H1 (cell line): Measurements from ENCODE around the gene COL26A1. TPM values are rescaled to one million over a fixed set of nuclear protein-coding genes. Genes with fewer than 3 reads are reported as not detected.

ENCODE experiments used
- CBX8 ChIP-seq: fragments of 300-800, 300-1000 bp; sonication (generic); IDR thresholded peaks from 2 replicates; pipeline ENCODE4 v1.7.1; 2016; ENCODE audit warnings: low read depth, low read length, borderline replicate concordance
- POLR2A ChIP-seq, 2 experiments: IDR thresholded peaks; 1 replicate in 1 of 2; 2 replicates in 1 of 2; pipeline ENCODE4 v1.6.1; 2011; ENCODE audit warnings: low read depth in 2 of 2, low read length in 2 of 2, mild to moderate bottlenecking in 2 of 2; ENCODE audit errors: control extremely low read depth in 1 of 2
- SIN3A ChIP-seq, 2 experiments: IDR thresholded peaks in 1 of 2; conservative IDR thresholded peaks in 1 of 2; 2 replicates each; pipeline ENCODE4 v1.6.1; 2011 to 2012; ENCODE audit warnings: low read length in 2 of 2, improper control_type of control experiment in 1 of 2, low read depth in 1 of 2, mild to moderate bottlenecking in 1 of 2
- SUZ12 ChIP-seq: fragments of 200-600 bp; sonication (generic); IDR thresholded peaks from 2 replicates; pipeline ENCODE4 v1.6.1; 2012; ENCODE audit warnings: mild to moderate bottlenecking, inconsistent platforms, low read length, moderate library complexity, mixed read lengths
- polyA plus RNA-seq, 7 experiments: library from polyadenylated mRNA; depleted of rRNA in 3 of 7; stranded (reverse) in 5 of 7; unstranded in 2 of 7; fragments of >200 nt in 5 of 7; fragments of 200-250 nt in 2 of 7; gene quantifications; 1 replicate in 5 of 7; 2 replicates in 1 of 7; 4 replicates in 1 of 7; pipeline versions ENCODE4 v1.2.1 to v1.2.3, GENCODE V29; 2011 to 2013; ENCODE audit warnings: missing spikeins in 2 of 7, mixed read lengths in 2 of 7
- total RNA-seq: library from RNA; stranded (reverse); fragmentation: NEBNext Ultra II Directional; extraction: Animal tissue kit (Norgen Biotek cat#: 25700); gene quantifications from 2 replicates; pipeline ENCODE4 v1.2.1, GENCODE V29; 2021
- TF ChIP-seq, protein P1 (sequence below): fragments of 300-600 bp; sonication (generic); IDR thresholded peaks from 2 replicates; pipeline ENCODE4 v1.7.1; 2012; ENCODE audit warnings: low read length, moderate library complexity, mild to moderate bottlenecking, inconsistent platforms; ENCODE audit not compliant: insufficient replicate concordance
- TF ChIP-seq, protein P2 (sequence below): IDR thresholded peaks from 2 replicates; pipeline ENCODE4 v1.6.1; 2011; ENCODE audit warnings: low read depth, mild to moderate bottlenecking, low read length; ENCODE audit not compliant: insufficient read depth

COL26A1 gene
- total and polyA plus RNA-seq, 2 of the 8 experiments (the other 6 are each of a cell fraction or from before 2014, with no cell fraction given) = 51.1 to 68.8 TPM

DNA sequence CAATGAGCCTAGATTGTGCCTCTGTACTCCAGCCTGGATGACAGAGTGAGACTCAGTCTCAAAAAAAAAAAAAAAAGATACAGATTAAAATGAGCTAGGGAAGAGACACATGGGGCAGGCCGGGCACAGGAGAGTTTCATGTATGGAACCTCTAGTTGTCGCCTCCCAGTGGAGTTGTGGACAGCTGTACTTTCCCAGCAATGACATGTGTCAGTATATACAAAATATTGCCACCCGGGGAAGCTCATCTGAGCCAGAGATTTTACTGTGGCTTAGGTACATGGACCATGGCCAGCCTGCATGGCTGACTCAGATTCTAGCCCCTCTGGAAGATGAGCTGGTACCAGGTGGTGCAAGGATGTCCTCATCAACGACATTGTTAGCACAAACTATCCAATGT lies 87.4 kb downstream of the COL26A1 start (continued):
- TF ChIP-seq, protein P1, sequence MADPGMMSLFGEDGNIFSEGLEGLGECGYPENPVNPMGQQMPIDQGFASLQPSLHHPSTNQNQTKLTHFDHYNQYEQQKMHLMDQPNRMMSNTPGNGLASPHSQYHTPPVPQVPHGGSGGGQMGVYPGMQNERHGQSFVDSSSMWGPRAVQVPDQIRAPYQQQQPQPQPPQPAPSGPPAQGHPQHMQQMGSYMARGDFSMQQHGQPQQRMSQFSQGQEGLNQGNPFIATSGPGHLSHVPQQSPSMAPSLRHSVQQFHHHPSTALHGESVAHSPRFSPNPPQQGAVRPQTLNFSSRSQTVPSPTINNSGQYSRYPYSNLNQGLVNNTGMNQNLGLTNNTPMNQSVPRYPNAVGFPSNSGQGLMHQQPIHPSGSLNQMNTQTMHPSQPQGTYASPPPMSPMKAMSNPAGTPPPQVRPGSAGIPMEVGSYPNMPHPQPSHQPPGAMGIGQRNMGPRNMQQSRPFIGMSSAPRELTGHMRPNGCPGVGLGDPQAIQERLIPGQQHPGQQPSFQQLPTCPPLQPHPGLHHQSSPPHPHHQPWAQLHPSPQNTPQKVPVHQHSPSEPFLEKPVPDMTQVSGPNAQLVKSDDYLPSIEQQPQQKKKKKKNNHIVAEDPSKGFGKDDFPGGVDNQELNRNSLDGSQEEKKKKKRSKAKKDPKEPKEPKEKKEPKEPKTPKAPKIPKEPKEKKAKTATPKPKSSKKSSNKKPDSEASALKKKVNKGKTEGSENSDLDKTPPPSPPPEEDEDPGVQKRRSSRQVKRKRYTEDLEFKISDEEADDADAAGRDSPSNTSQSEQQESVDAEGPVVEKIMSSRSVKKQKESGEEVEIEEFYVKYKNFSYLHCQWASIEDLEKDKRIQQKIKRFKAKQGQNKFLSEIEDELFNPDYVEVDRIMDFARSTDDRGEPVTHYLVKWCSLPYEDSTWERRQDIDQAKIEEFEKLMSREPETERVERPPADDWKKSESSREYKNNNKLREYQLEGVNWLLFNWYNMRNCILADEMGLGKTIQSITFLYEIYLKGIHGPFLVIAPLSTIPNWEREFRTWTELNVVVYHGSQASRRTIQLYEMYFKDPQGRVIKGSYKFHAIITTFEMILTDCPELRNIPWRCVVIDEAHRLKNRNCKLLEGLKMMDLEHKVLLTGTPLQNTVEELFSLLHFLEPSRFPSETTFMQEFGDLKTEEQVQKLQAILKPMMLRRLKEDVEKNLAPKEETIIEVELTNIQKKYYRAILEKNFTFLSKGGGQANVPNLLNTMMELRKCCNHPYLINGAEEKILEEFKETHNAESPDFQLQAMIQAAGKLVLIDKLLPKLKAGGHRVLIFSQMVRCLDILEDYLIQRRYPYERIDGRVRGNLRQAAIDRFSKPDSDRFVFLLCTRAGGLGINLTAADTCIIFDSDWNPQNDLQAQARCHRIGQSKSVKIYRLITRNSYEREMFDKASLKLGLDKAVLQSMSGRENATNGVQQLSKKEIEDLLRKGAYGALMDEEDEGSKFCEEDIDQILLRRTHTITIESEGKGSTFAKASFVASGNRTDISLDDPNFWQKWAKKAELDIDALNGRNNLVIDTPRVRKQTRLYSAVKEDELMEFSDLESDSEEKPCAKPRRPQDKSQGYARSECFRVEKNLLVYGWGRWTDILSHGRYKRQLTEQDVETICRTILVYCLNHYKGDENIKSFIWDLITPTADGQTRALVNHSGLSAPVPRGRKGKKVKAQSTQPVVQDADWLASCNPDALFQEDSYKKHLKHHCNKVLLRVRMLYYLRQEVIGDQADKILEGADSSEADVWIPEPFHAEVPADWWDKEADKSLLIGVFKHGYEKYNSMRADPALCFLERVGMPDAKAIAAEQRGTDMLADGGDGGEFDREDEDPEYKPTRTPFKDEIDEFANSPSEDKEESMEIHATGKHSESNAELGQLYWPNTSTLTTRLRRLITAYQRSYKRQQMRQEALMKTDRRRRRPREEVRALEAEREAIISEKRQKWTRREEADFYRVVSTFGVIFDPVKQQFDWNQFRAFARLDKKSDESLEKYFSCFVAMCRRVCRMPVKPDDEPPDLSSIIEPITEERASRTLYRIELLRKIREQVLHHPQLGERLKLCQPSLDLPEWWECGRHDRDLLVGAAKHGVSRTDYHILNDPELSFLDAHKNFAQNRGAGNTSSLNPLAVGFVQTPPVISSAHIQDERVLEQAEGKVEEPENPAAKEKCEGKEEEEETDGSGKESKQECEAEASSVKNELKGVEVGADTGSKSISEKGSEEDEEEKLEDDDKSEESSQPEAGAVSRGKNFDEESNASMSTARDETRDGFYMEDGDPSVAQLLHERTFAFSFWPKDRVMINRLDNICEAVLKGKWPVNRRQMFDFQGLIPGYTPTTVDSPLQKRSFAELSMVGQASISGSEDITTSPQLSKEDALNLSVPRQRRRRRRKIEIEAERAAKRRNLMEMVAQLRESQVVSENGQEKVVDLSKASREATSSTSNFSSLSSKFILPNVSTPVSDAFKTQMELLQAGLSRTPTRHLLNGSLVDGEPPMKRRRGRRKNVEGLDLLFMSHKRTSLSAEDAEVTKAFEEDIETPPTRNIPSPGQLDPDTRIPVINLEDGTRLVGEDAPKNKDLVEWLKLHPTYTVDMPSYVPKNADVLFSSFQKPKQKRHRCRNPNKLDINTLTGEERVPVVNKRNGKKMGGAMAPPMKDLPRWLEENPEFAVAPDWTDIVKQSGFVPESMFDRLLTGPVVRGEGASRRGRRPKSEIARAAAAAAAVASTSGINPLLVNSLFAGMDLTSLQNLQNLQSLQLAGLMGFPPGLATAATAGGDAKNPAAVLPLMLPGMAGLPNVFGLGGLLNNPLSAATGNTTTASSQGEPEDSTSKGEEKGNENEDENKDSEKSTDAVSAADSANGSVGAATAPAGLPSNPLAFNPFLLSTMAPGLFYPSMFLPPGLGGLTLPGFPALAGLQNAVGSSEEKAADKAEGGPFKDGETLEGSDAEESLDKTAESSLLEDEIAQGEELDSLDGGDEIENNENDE = no peak
- TF ChIP-seq SUZ12 (no peak), SIN3A (conservative IDR thresholded peaks at IDR 0.05 in 1 of 2, IDR thresholded peaks at IDR 0.05 in 1 of 2; ENCODE audit: low read depth in 1 of 2, low read length in 2 of 2) (no peak), POLR2A (IDR thresholded peaks at IDR 0.05; ENCODE audit: control extremely low read depth in 1 of 2, low read depth in 2 of 2, low read length in 2 of 2) (no peak), CBX8 (no peak)
- TF ChIP-seq, protein P2, sequence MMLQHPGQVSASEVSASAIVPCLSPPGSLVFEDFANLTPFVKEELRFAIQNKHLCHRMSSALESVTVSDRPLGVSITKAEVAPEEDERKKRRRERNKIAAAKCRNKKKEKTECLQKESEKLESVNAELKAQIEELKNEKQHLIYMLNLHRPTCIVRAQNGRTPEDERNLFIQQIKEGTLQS = no peak
